NCI-H774 (cell line): ENCODE data around the gene QDPR.
"Not testable (repeated sequence)": the region's sequence is repeated elsewhere in the genome, so short reads cannot be mapped to it uniquely, and the experiment has no call there.

ENCODE experiments used
- DNase-seq: peaks from one replicate; lab custom pipeline; 2025; lab: John Stamatoyannopoulos, UW

Gene QDPR

GRCh38 chr4:17491196-17491595 lies 20.7 kb downstream of the QDPR start:
- DNase-seq = no peak

DNA sequence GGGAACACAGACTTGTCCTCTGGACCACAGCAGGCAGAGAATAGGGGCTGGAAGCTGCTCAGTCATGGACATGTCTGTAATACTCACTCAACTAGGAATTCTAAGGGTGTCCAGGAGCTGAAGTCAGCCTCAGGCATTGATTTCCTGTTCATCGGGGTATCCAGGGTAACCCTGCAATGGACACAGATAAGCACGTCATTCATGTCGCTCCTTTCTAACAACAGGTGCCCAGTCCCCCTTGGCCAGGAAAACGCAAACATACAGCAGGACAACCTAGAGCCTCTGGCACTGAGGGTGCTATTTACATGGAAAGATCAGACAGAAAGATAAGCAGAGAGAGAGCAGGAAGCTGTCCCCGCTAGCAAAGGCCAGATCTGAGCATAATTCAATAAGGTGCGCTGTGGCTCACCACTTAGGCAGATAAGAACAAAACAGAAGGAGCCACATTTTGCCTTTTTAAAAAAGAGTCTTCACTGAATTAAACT lies 21.3 kb downstream of the QDPR start:
- peak; percentile 67 for DNase-seq

DNA sequence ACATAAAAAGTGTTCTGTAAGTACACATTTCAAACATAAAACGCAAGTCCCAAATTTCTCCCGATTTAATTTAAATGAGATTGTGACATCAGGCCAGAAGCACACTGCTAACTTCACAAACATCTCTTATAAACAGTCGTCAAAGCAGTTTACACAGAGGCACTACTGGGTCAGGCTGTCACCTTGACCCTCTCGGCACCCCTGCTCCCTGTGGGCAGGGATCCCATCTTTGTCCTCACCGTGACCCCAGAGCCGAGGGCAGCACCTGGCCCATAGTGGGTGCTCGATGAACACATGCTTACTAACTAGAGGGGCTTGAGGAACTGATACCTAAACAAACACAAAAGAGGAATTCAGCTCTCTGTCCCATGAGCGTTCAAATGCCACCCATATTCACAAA lies 22.2 kb downstream of the QDPR start:
- DNase-seq = no peak

DNA sequence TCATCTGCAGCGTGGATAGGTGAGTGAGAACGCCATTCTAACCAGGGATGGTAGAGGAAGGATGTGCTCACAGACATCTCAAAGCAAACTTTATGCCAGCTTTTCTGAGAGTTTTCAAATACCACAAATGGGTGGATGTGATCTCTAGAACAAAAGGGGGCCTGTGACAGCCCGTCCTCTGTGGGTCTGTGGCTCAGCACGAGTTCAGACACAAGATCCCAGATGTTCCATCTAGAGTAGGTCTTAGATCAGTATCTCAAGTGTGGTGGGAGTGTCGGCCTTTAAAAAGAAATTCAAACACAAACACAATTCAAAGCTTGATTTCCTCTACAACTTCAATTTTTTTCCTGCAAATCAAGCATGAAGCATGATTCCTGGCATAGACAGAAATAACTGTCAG lies 22.8 kb downstream of the QDPR start:
- no peak for DNase-seq

- no peak for DNase-seq
Observed at GRCh38 chr4:17482716-17483115, 29.2 kb downstream of the QDPR start.

DNA sequence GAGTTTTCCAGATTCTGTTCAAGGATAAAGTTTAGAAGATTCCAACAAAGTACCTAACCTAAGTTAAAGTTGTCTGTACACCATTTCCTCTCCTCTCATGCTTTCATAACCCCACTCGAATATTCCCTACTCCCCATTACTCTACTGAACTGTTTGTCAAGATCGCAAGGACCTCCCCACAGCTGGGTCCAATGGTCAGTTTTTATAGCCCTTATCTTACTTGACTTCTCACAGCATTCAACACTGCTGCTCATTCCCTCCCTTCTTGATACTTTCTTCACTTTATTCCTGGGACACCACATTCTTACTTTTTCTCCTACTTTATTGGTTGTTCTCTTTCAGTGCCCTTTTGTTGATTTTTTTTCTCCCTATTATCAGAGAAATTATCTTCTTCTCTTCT lies 30.9 kb downstream of the QDPR start:
- no peak for DNase-seq

DNA sequence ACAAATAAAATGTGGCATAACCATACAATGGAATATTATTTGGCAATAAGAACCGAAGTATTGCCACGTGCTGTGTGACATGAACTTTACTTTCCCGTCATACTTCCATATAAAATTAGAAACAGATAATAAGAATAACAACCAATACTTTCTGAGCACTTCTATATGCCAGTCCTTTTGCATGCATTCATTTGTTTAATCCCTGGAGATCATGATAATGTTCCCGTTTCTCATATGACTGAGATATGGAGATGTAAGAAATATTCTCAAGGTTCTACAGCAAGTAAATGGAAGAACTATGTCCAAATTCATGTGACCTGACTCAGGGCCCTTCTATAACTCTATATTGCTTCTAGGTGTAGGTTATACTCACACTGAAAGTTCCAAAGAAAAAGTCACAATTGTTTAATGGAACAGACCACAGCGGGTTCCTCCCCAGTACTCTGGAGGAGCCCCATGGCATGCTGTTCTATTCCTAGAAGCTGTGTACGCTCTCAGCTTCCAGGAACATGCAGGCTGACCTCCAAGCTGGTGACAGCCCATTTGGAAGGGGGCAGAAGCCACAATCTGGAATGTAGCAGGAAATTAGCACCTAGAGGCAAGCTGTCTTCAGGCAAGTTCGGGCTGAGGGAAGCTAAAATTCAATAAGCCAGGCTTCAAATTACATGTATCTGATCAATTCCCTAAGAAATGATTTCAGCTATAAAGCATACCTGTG lies 31.5 kb downstream of the QDPR start:
- DNase-seq = no peak

GRCh38 chr4:17477774-17478472 lies 34.0 kb downstream of the QDPR start:
- DNase-seq = no peak

GRCh38 chr4:17476853-17477252 lies 35.0 kb downstream of the QDPR start:
- no peak for DNase-seq

GRCh38 chr4:17475481-17475880 lies 36.4 kb downstream of the QDPR start:
- DNase-seq = no peak

GRCh38 chr4:17469931-17470674 lies 41.8 kb downstream of the QDPR start:
- DNase-seq = no peak

DNA sequence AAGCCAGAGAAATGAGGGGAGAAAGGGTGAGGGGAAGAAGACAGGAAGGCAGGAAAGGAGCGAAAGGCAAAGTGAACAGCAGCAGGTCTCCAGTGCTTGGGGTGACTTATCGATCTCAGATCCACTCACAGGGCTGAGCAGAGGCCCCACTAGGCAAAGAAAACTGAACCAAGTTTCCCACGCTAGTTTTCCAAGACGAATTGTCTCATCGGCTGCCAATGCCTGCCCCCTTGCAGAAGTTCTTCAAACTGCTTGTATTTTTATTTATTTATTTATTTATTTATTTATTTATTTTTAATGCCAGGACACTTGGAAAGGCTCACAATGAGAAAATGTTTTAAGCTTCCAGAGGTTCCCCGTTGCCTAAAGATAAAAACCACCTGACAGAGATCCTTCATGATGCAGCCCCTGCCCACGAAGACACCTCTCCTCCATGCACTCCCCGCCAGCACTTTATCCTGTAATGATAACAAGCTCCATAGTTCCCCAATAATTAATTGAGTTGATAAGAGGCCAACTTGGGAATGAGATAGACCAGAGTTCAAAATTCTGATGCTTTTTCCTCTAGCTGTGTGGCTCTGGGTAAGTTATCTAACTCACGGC lies 43.2 kb downstream of the QDPR start:
- no peak for DNase-seq

- DNase-seq = no peak
Observed at GRCh38 chr4:17463606-17464005, 48.3 kb downstream of the QDPR start.

DNA sequence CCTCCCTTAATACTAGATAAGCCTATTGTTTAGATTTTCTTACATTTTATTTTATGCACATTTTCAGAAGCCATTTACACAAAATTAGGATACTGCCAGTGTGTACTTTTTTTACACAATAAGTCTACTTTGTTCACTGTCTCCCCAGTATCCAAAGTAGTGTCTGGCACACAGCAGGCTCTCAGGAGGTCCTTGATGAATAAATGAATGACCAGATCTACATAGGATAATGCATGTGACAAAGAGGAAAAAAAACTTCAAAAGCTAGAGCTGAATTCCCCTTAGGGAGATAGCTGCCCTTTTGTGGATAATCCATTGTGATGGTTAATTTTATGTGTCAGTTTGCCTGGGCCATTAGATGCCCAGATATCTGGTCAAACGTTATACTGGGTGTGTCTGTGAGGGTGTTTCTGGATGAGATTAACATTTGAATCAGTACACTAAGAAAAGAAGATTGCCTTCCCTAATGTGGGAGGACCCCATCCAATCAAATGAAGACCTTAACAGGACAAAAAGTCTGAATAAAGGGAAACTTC lies 61.6 kb downstream of the QDPR start:
- no peak for DNase-seq

GRCh38 chr4:17448689-17449088 lies 63.2 kb downstream of the QDPR start:
- no peak for DNase-seq

DNA sequence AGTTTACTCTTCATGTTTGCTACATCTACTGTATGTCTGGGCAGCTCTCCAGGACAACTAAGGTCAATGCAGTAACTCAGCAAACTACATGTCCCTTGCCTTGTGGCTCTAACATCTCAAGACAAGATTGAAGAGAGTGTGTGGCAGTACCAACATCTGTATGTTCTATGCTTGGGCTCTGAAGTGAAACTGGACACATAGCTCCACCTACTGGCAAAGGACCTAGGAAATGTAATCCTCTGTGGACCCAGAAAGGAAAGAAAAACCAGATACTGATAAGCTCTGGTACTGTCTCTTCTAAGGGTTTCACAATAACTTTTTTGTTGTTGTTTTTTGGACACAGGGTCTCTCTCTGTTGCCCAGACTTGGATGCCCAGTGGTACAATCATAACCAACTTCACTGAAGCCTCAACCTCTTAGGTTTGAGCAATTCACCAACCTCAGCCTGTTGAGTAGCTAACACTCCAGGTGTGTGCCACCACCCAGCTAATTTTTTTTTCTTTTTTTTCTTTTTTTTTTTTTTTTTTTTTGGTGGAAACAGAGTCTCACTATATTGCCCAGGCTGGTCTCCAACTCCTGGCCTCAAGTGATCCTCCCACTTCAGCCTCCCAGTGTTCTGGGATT lies 64.1 kb downstream of the QDPR start:
- peak; percentile 48 for DNase-seq

DNA sequence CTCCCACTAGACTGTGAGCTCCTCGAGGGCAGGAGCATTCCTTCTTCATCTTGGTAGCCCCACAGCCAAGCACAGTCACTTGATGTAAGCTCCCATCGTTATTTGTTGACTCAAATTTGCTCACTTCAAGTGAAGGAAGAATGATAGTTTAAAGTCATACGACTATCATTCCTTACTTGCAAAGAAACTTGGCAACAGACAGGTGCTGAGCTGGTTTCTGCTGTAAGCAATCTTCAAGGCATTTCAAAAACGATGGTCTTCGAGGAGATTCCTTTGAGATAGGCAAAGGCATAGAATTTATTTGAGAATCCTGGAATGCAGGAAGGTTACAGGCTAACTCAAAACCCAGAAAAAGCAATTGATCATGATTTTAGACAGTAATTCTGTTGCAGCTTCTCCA lies 64.8 kb downstream of the QDPR start:
- no peak for DNase-seq

- not testable (repeated sequence) for DNase-seq
Observed at GRCh38 chr4:17442477-17442876, 69.4 kb downstream of the QDPR start.

- no peak for DNase-seq
Observed at GRCh38 chr4:17437396-17437795, 74.5 kb downstream of the QDPR start.

DNA sequence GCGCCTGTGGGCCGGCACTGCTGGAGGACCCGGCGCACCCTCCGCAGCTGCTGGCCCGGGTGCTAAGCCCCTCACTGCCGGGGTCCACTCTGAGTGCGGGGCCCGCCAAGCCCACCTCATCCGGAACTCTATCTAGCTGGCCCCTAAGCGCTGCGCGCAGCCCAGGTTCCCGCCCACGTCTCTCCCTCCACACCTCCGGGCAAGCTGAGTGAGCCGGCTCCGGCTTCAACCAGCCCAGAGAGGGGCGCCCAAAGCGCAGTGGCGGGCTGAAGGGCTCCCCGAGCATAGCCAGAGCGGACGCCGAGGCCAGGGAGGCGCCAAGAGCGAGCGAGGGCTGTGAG lies 75.2 kb downstream of the QDPR start:
- no peak for DNase-seq
